ENCODE data around the gene ALOX15B.

DNA sequence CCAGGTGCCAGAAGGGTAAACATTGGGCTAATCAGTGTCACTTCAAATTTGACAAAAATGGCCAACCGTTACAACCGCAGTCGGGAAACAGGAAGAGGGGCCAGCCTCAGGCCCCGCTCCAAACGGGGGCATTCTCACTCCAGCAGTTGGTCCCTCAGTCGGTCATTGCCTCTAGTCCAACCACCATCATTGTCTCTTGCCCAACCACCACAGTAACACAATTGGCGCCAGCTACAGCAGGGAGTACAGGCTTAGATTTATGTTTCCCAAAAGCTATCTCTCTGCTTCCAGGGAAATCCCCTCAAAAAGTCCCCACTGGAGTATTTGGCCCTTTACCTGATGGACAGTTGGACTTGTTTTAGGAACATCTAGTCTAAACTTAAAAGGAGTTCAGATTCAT lies 20.3 kb downstream of the ALOX15B start:
- TF ChIP-seq CTCF (conservative IDR thresholded peaks at IDR 0.05): no peak
- TF ChIP-seq EZH2 (IDR thresholded peaks at IDR 0.05; ENCODE audit: low read depth): no peak

Measured in PC-9 (cell line).